Left lung (tissue), 10 donors: ENCODE data around the gene ULK4. TPM values are rescaled to one million over a fixed set of nuclear protein-coding genes. Genes with fewer than 3 reads are reported as not detected.

Source experiments
- ATAC-seq: fragments of 200-7000 bp; cut with Tn5 transposase; one replicate; pipeline ENCODE4 v1.9.1; 2020; ENCODE audit warnings: moderate library complexity
- DNase-seq, 4 donors: peaks; one replicate each; pipeline ENCODE4 v3.0.0-alpha.2; 2013 to 2020
- H3K27ac ChIP-seq, 2 donors: fragments of 200-600 bp; sonication (generic) in 1 of 2; one replicate each; pipeline versions ENCODE4 v1.5.0 to v1.8.0; 2020 to 2021
- H3K27me3 ChIP-seq, 2 donors: fragments of 200-600 bp; sonication (generic) in 1 of 2; one replicate each; pipeline versions ENCODE4 v1.5.0 to v1.8.0; 2020 to 2021
- H3K36me3 ChIP-seq, 2 donors: fragments of 200-600 bp; sonication (generic) in 1 of 2; one replicate each; pipeline versions ENCODE4 v1.5.0 to v1.8.0; 2020 to 2021
- H3K4me1 ChIP-seq, 2 donors: fragments of 200-600 bp; one replicate each; pipeline ENCODE4 v1.8.0; 2021
- H3K4me3 ChIP-seq, 2 donors: fragments of 200-600 bp; sonication (generic) in 1 of 2; one replicate each; pipeline versions ENCODE4 v1.5.0 to v1.8.0; 2020 to 2021; ENCODE audit warnings: mild to moderate bottlenecking in 1 of 2
- H3K9me3 ChIP-seq, 2 donors: fragments of 200-600 bp; sonication (generic) in 1 of 2; one replicate each; pipeline versions ENCODE4 v1.5.0 to v1.8.0; 2020 to 2021
- CTCF ChIP-seq, 2 donors: fragments of 200-600 bp; sonication (generic) in 1 of 2; IDR thresholded peaks; one replicate each; pipeline versions ENCODE4 v1.5.0 to v1.8.0; 2021; ENCODE audit warnings: antibody characterized with exemption in 2 of 2
- intact Hi-C, 2 donors: fragments of 100-400 bp; cut with DNase I; formaldehyde crosslinking; loops; one replicate each; pipeline versions ENCODE4 v1.11.2 to v1.14.2; 2022
- polyA plus RNA-seq, 6 donors: library from polyadenylated mRNA; unstranded; fragments of 120-200 nt; gene quantifications; one replicate each; pipeline ENCODE4 v1.2.1, GENCODE V29; 2013; ENCODE audit not compliant: insufficient read length in 6 of 6
- total RNA-seq, 2 donors: library from RNA; stranded (reverse); fragmentation: NEBNext Ultra II Directional; extraction: Animal tissue kit (Norgen Biotek cat#: 25700); gene quantifications; one replicate each; pipeline ENCODE4 v1.2.1, GENCODE V29; 2021
- donor health status: DM: no; HTN: yes; CAD: no.
- donor health status: DM: no; HTN: no; CAD: no.

Gene ULK4
- total and polyA plus RNA-seq, 8 donors, result 3.9 to 12.1 (median 5.6) TPM

GRCh38 chr3:41222501-41222900 is 739.4 kb downstream of the ULK4 start:
- Histone ChIP-seq H3K4me1 (peaks cover 26 to 60% of the 10 kb centered on the region in 2 donors), H3K27ac (no peak overlapping the region), H3K9me3 (no peaks in the 10 kb centered on the region), H3K36me3 (peaks cover 19 to 38% of the 10 kb centered on the region in 2 donors), H3K4me3 (no peak overlapping the region), H3K27me3 (no peaks in the 10 kb centered on the region)
- intact Hi-C loops, result no loop called here
- DNase-seq, result no peak
- peak; percentile 13 for ATAC-seq
- TF ChIP-seq CTCF (IDR thresholded peaks at IDR 0.05), result no peak

DNA sequence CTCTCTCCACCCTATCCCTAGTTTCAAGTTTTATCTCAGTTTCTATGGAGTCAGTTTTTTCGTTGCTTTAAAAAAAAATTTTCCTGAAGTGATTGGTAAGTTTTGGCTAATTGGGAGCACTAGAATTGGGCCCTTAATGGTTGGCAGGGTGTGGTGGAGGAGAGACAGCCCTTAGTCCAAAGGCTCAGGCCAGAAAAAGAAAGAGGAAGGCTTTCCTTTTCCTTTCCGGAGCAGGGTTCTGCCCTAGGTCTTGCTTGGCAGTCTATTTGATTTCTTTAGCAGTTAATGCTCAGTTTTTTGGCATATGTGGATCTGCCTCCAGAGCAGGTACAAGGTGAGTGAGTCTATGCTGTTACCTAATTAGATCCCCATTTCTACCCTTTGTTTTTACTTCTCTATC is 739.9 kb downstream of the ULK4 start:
- DNase-seq (no peak), ATAC-seq (peak; percentile 28)
- TF ChIP-seq CTCF (IDR thresholded peaks at IDR 0.05), result no peak
- Histone ChIP-seq H3K4me1 (peaks cover 30 to 65% of the 10 kb centered on the region in 2 donors), H3K27ac (peak overlapping the region in 1 of 2 donors; percentile 24), H3K9me3 (no peaks in the 10 kb centered on the region), H3K27me3 (no peaks in the 10 kb centered on the region), H3K36me3 (peaks cover 15 to 33% of the 10 kb centered on the region in 2 donors), H3K4me3 (no peak overlapping the region)
- intact Hi-C loops, result no loop called here

GRCh38 chr3:41220906-41221677 is 740.8 kb downstream of the ULK4 start:
- H3K36me3 ChIP-seq, result peaks cover 15 to 24% of the 10 kb centered on the region in 2 donors
- DNase-seq (no peak), ATAC-seq (peak; percentile 23)
- H3K27me3 ChIP-seq, result no peaks in the 10 kb centered on the region
- H3K9me3 ChIP-seq, result no peaks in the 10 kb centered on the region
- intact Hi-C loops, result no loop called here
- H3K4me3 ChIP-seq, result no peak overlapping the region
- peaks cover 36 to 74% of the 10 kb centered on the region in 2 donors for H3K4me1 ChIP-seq
- TF ChIP-seq CTCF (IDR thresholded peaks at IDR 0.05), result no peak
- no peak overlapping the region for H3K27ac ChIP-seq

DNA sequence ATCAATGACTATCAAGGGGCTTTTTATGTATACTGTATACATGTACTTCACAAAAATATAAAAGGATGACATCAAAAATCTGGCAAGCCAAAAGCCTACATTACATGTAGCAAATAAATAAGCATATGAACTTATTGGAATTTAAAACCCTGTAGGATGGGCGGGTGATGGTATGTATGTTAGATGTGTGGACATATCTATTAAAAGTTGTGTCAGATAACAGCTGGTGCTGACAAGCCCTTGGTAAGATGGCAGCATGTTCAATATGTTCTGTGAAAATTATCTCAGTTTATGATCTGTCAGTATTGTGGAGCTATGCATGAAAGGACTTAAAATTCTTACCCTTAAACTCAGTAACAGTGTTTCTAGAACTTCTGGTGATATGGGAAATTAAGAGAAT is 742.5 kb downstream of the ULK4 start:
- H3K27ac ChIP-seq, result no peak overlapping the region
- no peaks in the 10 kb centered on the region for H3K9me3 ChIP-seq
- H3K27me3 ChIP-seq, result no peaks in the 10 kb centered on the region
- ATAC-seq (no peak), DNase-seq (no peak)
- no peak overlapping the region for H3K4me3 ChIP-seq
- peaks cover 36 to 91% of the 10 kb centered on the region in 2 donors for H3K4me1 ChIP-seq
- no peak for TF ChIP-seq CTCF (IDR thresholded peaks at IDR 0.05)
- peaks cover 6 to 7% of the 10 kb centered on the region in 2 donors for H3K36me3 ChIP-seq
- intact Hi-C loops, result no loop called here

- H3K4me1 ChIP-seq, result peaks cover 32 to 93% of the 10 kb centered on the region in 2 donors
Observed at GRCh38 chr3:41216993-41217392, 744.9 kb downstream of the ULK4 start.

More at GRCh38 chr3:41216993-41217392, 744.9 kb downstream of the ULK4 start:
- no peaks in the 10 kb centered on the region for H3K27me3 ChIP-seq
- H3K4me3 ChIP-seq, result no peak overlapping the region
- no peaks in the 10 kb centered on the region for H3K9me3 ChIP-seq
- intact Hi-C loops, result no loop called here
- DNase-seq (no peak), ATAC-seq (no peak)
- TF ChIP-seq CTCF (IDR thresholded peaks at IDR 0.05), result no peak
- H3K27ac ChIP-seq, result no peak overlapping the region
- H3K36me3 ChIP-seq, result no peaks in the 10 kb centered on the region
